HG03442 (cell line): ENCODE results near the gene FHOD1.

Source experiments
- ATAC-seq: cut with Tn5 transposase; IDR thresholded peaks from one replicate; pipeline ENCODE4 v1.9.1; 2021; ENCODE audit warnings: mild to moderate bottlenecking, moderate library complexity; ENCODE audit not compliant: unreplicated experiment

The FHOD1 gene

GRCh38 chr16:67277999-67278772, 30.9 kb upstream of the FHOD1 start:
- no peak for ATAC-seq

- no peak for ATAC-seq
These were observed 30.2 kb upstream of the FHOD1 start for GRCh38 chr16:67277294-67277998.

DNA sequence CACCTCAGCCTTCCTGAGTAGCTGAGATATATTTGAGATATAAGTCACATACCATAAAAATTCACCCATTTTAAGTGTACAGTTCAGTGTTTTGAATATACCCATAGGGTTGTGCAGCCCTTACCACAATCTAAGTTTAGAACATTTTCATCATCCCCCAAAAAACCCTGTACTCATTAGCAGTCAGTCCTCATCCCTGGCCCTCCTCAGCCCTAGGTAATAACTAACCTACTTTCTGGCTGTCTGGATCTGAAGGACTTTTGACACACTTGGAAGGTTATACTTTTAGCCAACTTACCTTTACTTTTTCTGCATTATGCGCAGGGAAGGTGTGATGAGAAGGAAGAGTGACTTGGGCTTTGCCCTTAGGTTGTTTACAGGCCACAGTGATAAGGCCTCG, 28.0 kb upstream of the FHOD1 start:
- ATAC-seq = no peak

GRCh38 chr16:67271446-67271845, 24.2 kb upstream of the FHOD1 start:
- no peak for ATAC-seq

- no peak for ATAC-seq
These were observed 23.7 kb upstream of the FHOD1 start for GRCh38 chr16:67270931-67271338.

GRCh38 chr16:67269766-67270165, 22.5 kb upstream of the FHOD1 start:
- ATAC-seq = no peak

GRCh38 chr16:67268136-67268579, 20.9 kb upstream of the FHOD1 start:
- ATAC-seq = no peak

DNA sequence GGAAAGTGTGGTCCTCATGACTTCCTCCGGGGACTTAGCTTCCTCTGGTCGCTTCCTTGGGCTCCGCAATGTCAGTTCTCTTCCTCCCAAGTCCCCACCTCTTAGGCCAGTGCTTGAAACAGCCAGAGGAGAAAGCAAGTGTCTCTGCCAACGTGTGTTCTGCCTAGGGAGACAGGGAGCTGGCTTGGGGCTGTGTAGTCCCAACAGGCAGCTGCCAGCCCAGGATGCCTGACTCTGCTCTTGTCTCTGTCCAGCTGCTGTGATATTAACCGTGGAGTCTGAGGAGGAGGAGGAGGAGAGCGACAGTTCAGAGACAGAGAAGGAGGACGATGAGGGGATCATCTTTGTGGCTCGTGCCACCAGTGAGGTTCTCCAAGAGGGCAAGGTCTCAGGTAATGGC, 18.6 kb upstream of the FHOD1 start:
- no peak for ATAC-seq

GRCh38 chr16:67264866-67265265, 17.6 kb upstream of the FHOD1 start:
- no peak for ATAC-seq

GRCh38 chr16:67264277-67264676, 17.0 kb upstream of the FHOD1 start:
- ATAC-seq = no peak

DNA sequence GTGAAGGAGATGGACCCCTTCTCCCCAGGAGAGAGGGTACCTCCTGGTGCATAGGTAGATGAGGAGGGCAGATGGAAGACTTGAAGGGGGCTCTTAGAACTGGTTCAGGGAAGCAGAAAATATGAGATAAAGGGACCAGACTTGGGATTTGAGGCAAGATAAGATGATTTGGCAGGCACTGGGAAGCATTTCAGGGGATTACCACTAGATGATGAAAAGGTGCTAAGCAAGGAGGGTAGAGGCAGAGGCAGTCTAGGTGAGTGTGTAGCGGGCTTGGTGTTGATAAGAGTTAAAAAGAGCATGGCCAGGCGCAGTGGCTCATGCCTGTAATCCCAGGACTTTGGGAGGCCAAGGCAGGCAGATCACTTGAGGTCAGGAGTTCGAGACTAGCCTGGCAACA, 15.9 kb upstream of the FHOD1 start:
- no peak for ATAC-seq

GRCh38 chr16:67260426-67261063, 13.3 kb upstream of the FHOD1 start:
- no peak for ATAC-seq

DNA sequence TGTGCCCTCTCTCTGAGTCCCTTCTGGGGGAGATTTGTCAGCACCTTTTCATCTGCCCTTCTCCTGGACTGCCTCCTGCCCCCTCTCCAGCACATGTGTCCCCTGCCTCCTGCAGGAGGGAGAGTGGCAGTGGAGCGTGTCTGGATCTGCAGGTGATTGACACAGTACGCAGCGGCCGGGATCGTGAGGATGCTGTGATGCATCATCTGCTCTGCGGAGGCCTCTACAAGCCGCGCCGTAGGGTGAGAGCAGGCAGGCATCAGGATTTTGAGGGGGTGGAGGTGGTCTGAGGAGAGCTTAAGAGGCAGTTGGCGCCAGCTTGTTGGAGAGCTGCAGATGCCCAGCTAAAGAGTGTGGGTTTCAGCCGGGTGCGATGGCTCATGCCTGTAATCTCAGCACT, 12.4 kb upstream of the FHOD1 start:
- ATAC-seq = no peak

DNA sequence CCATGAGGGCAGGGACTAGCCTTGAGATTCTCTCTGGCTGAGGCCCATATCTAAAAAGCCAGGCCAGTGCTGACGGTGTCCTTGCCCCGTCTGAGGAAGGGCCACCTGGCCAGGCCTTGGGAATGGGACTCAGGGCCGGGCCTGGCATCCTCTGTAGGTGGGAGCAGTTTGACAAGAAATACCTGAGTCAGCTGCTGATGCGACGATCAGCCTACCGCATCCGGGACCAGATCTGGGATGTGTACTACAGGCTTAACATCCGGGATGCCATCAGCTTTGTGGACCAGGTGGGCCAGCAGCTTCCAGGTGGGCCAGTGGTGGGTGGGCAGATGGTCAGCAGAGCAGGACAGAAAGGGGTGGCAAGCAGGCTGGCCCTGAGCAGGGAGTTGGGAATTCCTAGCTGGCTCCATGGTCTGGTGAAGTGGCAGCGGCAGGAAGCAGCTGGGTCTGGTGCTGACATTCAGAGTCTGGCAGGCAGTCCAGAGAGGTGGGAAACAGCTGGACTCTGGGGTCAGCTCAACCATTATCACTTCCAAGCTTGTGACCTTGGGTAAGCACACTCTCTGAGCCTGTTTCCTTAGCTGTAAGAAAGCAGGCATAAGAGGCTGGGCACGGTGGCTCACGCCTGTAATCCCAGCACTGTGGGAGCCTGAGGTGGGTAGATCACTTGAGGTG, 11.0 kb upstream of the FHOD1 start:
- ATAC-seq = no peak

- no peak for ATAC-seq
These were observed 10.3 kb upstream of the FHOD1 start for GRCh38 chr16:67257486-67258160.

- ATAC-seq = no peak
These were observed 9.5 kb upstream of the FHOD1 start for GRCh38 chr16:67256701-67257230.

GRCh38 chr16:67255553-67256221, 8.4 kb upstream of the FHOD1 start:
- ATAC-seq = no peak

DNA sequence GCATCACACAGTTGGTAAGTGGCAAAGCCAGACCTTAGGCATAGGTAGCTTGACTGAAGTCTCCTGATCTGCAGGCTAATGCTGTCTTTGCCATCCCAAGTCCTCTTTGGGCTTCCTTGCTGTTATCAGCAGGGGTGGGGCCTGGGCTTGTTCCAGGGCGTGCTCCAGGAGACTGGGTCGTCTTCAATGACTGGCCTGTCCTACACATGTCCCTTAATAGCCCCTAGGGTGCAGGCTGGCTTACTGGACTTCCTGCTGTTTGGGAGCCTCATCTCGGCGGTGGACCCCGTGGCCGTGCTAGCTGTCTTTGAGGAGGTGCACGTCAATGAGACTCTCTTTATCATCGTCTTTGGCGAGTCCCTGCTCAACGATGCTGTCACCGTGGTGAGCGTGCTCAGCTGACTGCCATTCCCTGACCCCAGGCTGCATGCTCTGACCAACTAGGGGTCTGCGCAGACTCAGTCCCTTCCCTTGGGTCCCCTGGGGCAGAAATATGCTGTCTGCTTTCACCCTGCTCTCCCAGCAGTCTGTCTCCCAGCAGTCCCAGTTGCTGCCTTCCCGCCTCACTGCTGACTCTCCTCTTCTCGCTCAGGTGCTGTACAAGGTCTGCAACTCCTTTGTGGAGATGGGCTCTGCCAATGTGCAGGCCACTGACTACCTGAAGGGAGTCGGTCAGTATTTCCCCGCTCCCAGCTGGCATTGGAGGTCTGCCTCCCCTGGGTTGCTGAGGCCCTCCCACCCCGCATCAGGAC, 7.7 kb upstream of the FHOD1 start:
- ATAC-seq = no peak
